H54 (cell line): ENCODE measurements around the gene ESRRA.
"Not testable (repeated sequence)": the region's sequence is repeated elsewhere in the genome, so short reads cannot be mapped to it uniquely, and the experiment has no call there.

Experiments used
- DNase-seq: peaks from one replicate; pipeline ENCODE4 v3.0.0; 2011; ENCODE audit warnings: low spot score, mixed read lengths; ENCODE audit not compliant: insufficient read length
- FAIRE-seq: peaks from 3 replicates; lab custom pipeline; 2011; peaks lifted over from hg19 to GRCh38; lab: Jason Lieb, UNC
- POLR2A ChIP-seq: IDR thresholded peaks from 2 replicates; pipeline ENCODE4 v1.6.1; 2011; ENCODE audit warnings: low read depth, mild to moderate bottlenecking, low read length

The ESRRA gene

DNA sequence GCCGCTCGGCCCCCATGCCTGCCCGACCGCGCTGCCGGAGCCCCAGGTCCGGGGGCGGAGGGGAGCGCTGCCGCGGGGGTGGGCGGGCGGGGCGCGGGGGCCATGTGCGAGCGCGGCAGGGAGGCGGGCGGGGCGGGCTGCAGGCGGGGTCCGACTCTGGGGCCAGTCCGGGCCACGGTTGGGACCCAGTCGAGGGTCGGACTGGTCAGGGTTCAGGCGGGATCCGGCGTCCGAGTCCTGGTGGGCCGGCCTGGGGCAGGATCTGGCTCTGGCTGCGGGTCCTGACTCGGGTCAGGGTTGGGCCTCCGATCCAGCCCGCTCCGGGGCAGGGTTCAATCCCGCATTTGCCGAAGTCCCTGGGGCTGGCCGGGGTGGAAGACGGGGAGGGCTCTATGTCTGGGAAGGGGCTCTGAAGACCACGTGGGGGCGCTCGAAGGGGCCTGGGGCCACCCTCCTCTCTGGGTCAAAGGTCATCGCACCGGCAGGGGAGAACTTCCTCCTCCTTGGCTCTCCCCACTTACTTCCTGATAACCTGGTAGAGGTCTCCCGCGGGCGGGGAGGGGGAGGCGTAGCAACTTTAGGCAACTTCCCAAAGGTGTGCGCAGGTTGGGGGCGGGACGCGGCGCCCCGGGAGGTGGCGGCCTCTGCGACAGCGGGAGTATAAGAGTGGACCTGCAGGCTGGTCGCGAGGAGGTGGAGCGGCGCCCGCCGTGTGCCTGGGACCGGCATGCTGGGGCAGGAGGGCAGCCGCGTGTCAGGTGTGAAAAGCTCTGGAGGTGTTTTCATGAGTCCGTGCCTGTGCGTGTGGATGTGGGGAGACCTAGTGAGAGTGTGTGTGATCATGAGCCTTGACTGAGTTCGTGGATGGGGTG is 603 bp downstream of the ESRRA start:
- DNase-seq (no peak), FAIRE-seq (no peak)
- TF ChIP-seq POLR2A: no peak

- FAIRE-seq (no peak), DNase-seq (no peak)
- TF ChIP-seq POLR2A: no peak
Measured at GRCh38 chr11:64306563-64306875, 1.2 kb downstream of the ESRRA start.

GRCh38 chr11:64306876-64307622 is 1.7 kb downstream of the ESRRA start:
- no peak for FAIRE-seq
- DNase-seq: no peak
- TF ChIP-seq POLR2A: no peak

- not testable (repeated sequence) for DNase-seq, FAIRE-seq
Measured at GRCh38 chr11:64307795-64308194, 2.5 kb downstream of the ESRRA start.

- TF ChIP-seq POLR2A: no peak
- no peak for DNase-seq
- FAIRE-seq: no peak
Measured at GRCh38 chr11:64312947-64313346, 7.6 kb downstream of the ESRRA start.

- no peak for FAIRE-seq
- no peak for TF ChIP-seq POLR2A
- no peak for DNase-seq
Measured at GRCh38 chr11:64313491-64314145, 8.3 kb downstream of the ESRRA start.

DNA sequence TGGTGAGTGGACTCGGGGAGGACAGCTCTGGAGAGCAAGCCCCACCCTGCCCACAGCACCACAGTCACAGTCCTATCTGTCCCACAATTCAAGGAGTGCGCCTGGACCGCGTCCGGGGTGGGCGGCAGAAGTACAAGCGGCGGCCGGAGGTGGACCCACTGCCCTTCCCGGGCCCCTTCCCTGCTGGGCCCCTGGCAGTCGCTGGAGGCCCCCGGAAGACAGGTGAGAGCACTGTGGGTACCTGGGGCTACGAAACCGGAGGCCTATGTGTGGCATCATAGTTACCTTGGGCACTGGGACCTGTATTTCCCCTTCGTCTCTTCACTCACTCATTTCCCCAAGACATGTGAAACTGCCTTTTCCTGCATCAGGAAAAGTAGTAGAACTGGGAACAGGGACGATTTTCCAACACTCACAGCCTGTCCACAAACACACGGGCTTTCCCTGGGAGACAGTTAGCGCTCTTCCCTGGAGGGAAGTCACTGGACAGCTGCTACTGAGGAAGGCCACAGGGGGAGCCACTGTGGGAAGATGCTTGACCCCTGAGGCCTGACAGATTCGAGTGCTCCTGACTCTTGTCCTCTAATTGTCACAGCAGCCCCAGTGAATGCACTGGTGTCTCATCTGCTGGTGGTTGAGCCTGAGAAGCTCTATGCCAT is 9.0 kb downstream of the ESRRA start:
- FAIRE-seq: no peak
- TF ChIP-seq POLR2A: no peak
- no peak for DNase-seq

GRCh38 chr11:64314805-64315561 is 9.7 kb downstream of the ESRRA start:
- FAIRE-seq (no peak), DNase-seq (no peak)
- no peak for TF ChIP-seq POLR2A

- not testable (repeated sequence) for FAIRE-seq, DNase-seq
Measured at GRCh38 chr11:64315667-64316526, 10.6 kb downstream of the ESRRA start.

- TF ChIP-seq POLR2A: no peak
- FAIRE-seq: no peak
- DNase-seq: no peak
Measured at GRCh38 chr11:64316672-64317324, 11.5 kb downstream of the ESRRA start.

DNA sequence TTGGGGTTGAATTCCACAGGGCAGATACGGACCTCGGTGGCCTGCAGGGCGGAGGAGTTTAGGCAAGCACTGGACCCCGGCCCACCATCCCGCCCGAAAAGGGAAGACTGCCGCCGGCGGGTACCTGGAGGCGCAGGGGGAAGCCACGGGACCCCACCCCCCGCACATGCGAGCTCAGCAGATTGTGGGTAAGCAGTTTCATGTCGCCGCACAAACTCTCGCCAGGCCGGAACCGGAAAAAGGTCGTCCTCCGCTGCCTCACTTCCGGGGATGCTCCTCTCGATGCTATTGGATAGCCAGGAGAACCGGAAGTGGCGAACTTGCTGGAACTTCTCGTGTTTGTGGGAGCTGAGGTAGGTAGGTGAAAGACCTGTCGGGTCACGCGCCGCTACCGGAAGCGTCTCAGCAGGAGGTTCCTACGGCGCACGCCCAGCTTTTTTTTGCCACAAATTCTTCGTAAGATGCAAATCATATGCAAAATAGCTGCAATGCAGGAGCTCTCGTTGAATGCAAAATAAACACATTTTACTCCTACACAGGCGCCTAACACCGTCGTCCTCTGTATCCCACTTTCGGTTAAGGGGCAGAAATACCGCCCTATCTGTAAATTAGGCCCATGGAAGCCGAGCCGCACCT is 12.1 kb downstream of the ESRRA start, which contains the start of gene TRMT112:
Gene TRMT112 (minus strand): TSS at position 235 of the 636 bp plus-strand sequence. CDS start 33 bp downstream, at position 202.
- peak; percentile 68 for TF ChIP-seq POLR2A
- DNase-seq (peak; percentile 92), FAIRE-seq (peak; percentile 75)
